GM23338 (cell line): Measurements from ENCODE around the gene GRIK2. TPM values are rescaled to one million over a fixed set of nuclear protein-coding genes. Genes with fewer than 3 reads are reported as not detected.

ENCODE experiments used
- ATAC-seq: fragments of 200-7000 bp; cut with Tn5 transposase; 3 replicates; pipeline ENCODE4 v1.9.1; 2020
- DNase-seq: peaks from one replicate; pipeline ENCODE4 v3.0.0-alpha.2; 2015; ENCODE audit warnings: low spot score
- H2AFZ ChIP-seq: fragments of 200-600 bp; sonication (generic); 2 replicates; pipeline ENCODE4 v1.8.0; 2016; ENCODE audit warnings: antibody characterized with exemption, mild to moderate bottlenecking, moderate library complexity
- H3F3A ChIP-seq: fragments of 200-600 bp; sonication (generic); replicated peaks from 2 replicates; pipeline ENCODE4 v1.8.0; 2017; ENCODE audit warnings: antibody characterized with exemption, mixed run types, low read depth
- H3K27ac ChIP-seq: fragments of 200-600 bp; sonication (generic); 2 replicates; pipeline ENCODE4 v1.6.1; 2016; ENCODE audit warnings: low read depth
- H3K27me3 ChIP-seq: fragments of 200-600 bp; sonication (generic); 2 replicates; pipeline ENCODE4 v1.8.0; 2016; ENCODE audit warnings: mild to moderate bottlenecking, mixed run types, moderate library complexity; ENCODE audit not compliant: insufficient read depth
- H3K36me3 ChIP-seq: fragments of 200-600 bp; sonication (generic); 2 replicates; pipeline ENCODE4 v1.8.0; 2016; ENCODE audit warnings: mild to moderate bottlenecking; ENCODE audit not compliant: insufficient read depth
- H3K4me1 ChIP-seq: fragments of 200-600 bp; sonication (generic); 2 replicates; pipeline ENCODE4 v1.8.0; 2016; ENCODE audit warnings: mild to moderate bottlenecking, moderate library complexity; ENCODE audit not compliant: insufficient read depth
- H3K4me2 ChIP-seq: fragments of 200-600 bp; sonication (generic); 2 replicates; pipeline ENCODE4 v1.7.1; 2017; ENCODE audit warnings: mixed run types
- H3K4me3 ChIP-seq: fragments of 200-600 bp; sonication (generic); 2 replicates; pipeline ENCODE4 v1.6.1; 2016; ENCODE audit warnings: mixed run types
- H3K79me2 ChIP-seq: fragments of 200-600 bp; sonication (generic); replicated peaks from 2 replicates; pipeline ENCODE4 v1.8.0; 2017; ENCODE audit warnings: mild to moderate bottlenecking; ENCODE audit not compliant: insufficient read depth
- H3K9me2 ChIP-seq: fragments of 200-600 bp; sonication (generic); 2 replicates; pipeline ENCODE4 v1.8.0; 2017; ENCODE audit not compliant: insufficient read depth
- H4K20me1 ChIP-seq: fragments of 200-600 bp; sonication (generic); replicated peaks from 2 replicates; pipeline ENCODE4 v1.8.0; 2017; ENCODE audit warnings: mild to moderate bottlenecking; ENCODE audit not compliant: insufficient read depth
- H3K27ac Mint-ChIP-seq: 2 replicates; pipeline ENCODE4 v1.8.0; 2020; ENCODE audit warnings: inconsistent platforms, mild to moderate bottlenecking, moderate library complexity, mixed read lengths
- H3K27me3 Mint-ChIP-seq: 3 replicates; pipeline ENCODE4 v1.8.0; 2022; ENCODE audit warnings: low read depth, mild to moderate bottlenecking, moderate library complexity, mixed read lengths, inconsistent platforms; ENCODE audit not compliant: insufficient read depth, poor library complexity
- H3K36me3 Mint-ChIP-seq: 3 replicates; pipeline ENCODE4 v1.8.0; 2021; ENCODE audit warnings: low read depth, mild to moderate bottlenecking, inconsistent platforms, moderate library complexity, mixed read lengths
- H3K4me1 Mint-ChIP-seq: 3 replicates; pipeline ENCODE4 v1.8.0; 2020; ENCODE audit warnings: mild to moderate bottlenecking, inconsistent platforms, mixed read lengths
- H3K4me3 Mint-ChIP-seq: 3 replicates; pipeline ENCODE4 v1.8.0; 2021; ENCODE audit warnings: moderate library complexity, mild to moderate bottlenecking, inconsistent platforms, mixed read lengths
- H3K9me3 Mint-ChIP-seq: 3 replicates; pipeline ENCODE4 v1.8.0; 2020; ENCODE audit warnings: moderate library complexity, mild to moderate bottlenecking, inconsistent platforms, mixed read lengths
- CTCF ChIP-seq, 2 experiments: fragments of 200-600 bp in 1 of 2; sonication (generic) in 1 of 2; conservative IDR thresholded peaks; 2 replicates each; pipeline versions ENCODE4 v1.5.1 to v1.6.1; 2016 to 2017; ENCODE audit warnings: antibody characterized with exemption in 2 of 2, low read depth in 2 of 2, mild to moderate bottlenecking in 2 of 2, moderate library complexity in 1 of 2
- JUNB ChIP-seq: IDR thresholded peaks from one replicate; pipeline ENCODE4 v1.6.1; 2016; ENCODE audit warnings: antibody characterized with exemption; ENCODE audit not compliant: unreplicated experiment
- NANOG ChIP-seq: IDR thresholded peaks from 2 replicates; pipeline ENCODE4 v1.6.1; 2016; ENCODE audit warnings: antibody characterized with exemption, borderline replicate concordance
- POLR2AphosphoS5 ChIP-seq: IDR thresholded peaks from 2 replicates; pipeline ENCODE4 v1.6.1; 2016; ENCODE audit warnings: antibody characterized with exemption, low read depth
- ZNF114 ChIP-seq: fragments of 250-450 bp; sonication (Bioruptor Pico); IDR thresholded peaks from 2 replicates; pipeline ENCODE4 v1.5.0; 2020; ENCODE audit warnings: mild to moderate bottlenecking, moderate library complexity
- ZNF462 ChIP-seq: fragments of 250-450 bp; sonication (Bioruptor Pico); IDR thresholded peaks from 2 replicates; pipeline ENCODE4 v1.5.0; 2020; ENCODE audit warnings: mild to moderate bottlenecking, moderate library complexity
- polyA plus RNA-seq: library from polyadenylated mRNA; unstranded; fragments of >200 nt; fragmentation: Nextera tagmentation; extraction: Ambion mirVana; gene quantifications from 2 replicates; pipeline ENCODE4 v1.2.1, GENCODE V29; 2016
- total RNA-seq: library from RNA; depleted of rRNA; stranded (reverse); fragments of >200 nt; shearing (Covaris generic); gene quantifications from 2 replicates; pipeline ENCODE4 v1.2.3, GENCODE V29; 2014

Gene GRIK2
- total and polyA plus RNA-seq, 2 experiments from 2014 or later: 0.73 to 3.0 TPM

DNA sequence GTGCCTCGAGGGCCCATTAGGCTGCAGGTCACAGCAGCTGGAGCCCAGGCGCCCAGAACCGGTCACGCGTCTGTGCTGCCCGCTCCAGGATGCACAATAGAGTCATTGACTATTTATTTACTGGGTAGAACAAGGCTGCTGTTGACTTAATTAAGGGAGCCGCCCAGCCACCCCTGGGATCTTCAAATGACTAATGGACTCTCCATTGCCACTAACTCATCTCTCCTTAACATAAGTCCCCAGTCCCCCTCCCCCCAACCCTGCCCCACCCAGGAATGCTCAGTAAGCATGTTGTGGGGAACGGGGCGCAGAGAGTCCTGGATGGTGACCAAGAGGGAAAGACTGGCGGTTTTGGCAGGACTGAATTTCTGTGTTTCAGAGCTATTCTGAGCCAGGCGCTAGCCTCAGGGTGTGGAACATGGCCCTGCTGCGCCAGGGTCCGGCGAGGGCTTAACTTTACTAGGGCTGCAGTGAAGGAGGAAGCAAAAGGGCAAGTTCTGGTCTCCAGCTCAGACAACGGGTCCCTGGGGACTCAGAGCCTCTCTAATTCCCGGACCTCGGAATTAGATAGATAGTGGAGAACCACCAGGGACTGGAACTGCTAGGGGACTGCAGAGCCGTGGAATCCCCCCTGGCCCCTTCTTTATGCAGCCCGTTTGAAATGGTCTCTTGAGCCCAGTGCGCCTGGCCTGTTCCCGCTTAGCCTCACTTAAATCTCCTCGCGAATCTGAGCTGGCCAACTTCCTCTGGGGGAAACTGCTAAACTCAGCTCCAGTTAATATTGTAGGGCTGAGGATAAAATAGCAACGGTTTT is 1.5 kb upstream of the GRIK2 start:
- TF ChIP-seq JUNB: no peak
- no peak for TF ChIP-seq CTCF (conservative IDR thresholded peaks at IDR 0.05; ENCODE audit: low read depth in 2 of 2)
- TF ChIP-seq NANOG: no peak
- no peak for TF ChIP-seq ZNF462 (CRISPR knock-in tag)
- TF ChIP-seq POLR2AphosphoS5: no peak
- TF ChIP-seq ZNF114 (CRISPR knock-in tag): no peak
- Mint-ChIP-seq H3K4me1 (peaks cover 14% of the 10 kb centered on the region), H3K27me3 (peaks cover 45% of the 10 kb centered on the region), H3K4me3 (peak overlapping the region; percentile 83), H3K27ac (no peak overlapping the region), H3K9me3 (no peaks in the 10 kb centered on the region), H3K36me3 (no peaks in the 10 kb centered on the region)
- no peaks in the 10 kb centered on the region for H3K36me3 ChIP-seq
- H3K4me1 ChIP-seq: peaks cover 10% of the 10 kb centered on the region; the same call in 1 of the 2 replicates
- DNase-seq: peak; percentile 51
- peak; percentile 47 for ATAC-seq
- no peaks in the 10 kb centered on the region for H4K20me1 ChIP-seq
- no peaks in the 10 kb centered on the region for H3K79me2 ChIP-seq
- peak overlapping the region; percentile 79 for H3K4me3 ChIP-seq
- H2AFZ ChIP-seq: peak overlapping the region; percentile 93
- peak overlapping the region; percentile 94 for H3K4me2 ChIP-seq
- H3F3A ChIP-seq: no peaks in the 10 kb centered on the region
- H3K9me2 ChIP-seq: no peaks in the 10 kb centered on the region
- peaks cover 58% of the 10 kb centered on the region for H3K27me3 ChIP-seq
- no peak overlapping the region for H3K27ac ChIP-seq
